ACC112 (cell line): ENCODE data around the gene PLK5.
"Not testable (repeated sequence)": the region's sequence is repeated elsewhere in the genome, so short reads cannot be mapped to it uniquely, and the experiment has no call there.

ENCODE experiments used
- H2AFZ ChIP-seq: fragments of 200-600 bp; sonication (generic); one replicate; pipeline ENCODE4 v1.6.0; 2017; ENCODE audit warnings: antibody characterized with exemption, low read length; ENCODE audit not compliant: unreplicated experiment
- H3K27ac ChIP-seq: fragments of 200-600 bp; sonication (generic); 2 replicates; pipeline ENCODE4 v1.5.1; 2014; ENCODE audit warnings: low read depth, mild to moderate bottlenecking, antibody characterized with exemption, low read length, moderate library complexity
- H3K27me3 ChIP-seq: fragments of 200-600 bp; sonication (generic); 2 replicates; pipeline ENCODE4 v1.6.1; 2014; ENCODE audit warnings: mild to moderate bottlenecking, antibody characterized with exemption, low read length, moderate library complexity, mixed read lengths; ENCODE audit not compliant: insufficient read depth
- H3K36me3 ChIP-seq: fragments of 200-600 bp; sonication (generic); 2 replicates; pipeline ENCODE4 v1.6.1; 2016; ENCODE audit warnings: mild to moderate bottlenecking, antibody characterized with exemption, low read length, moderate library complexity, mixed read lengths; ENCODE audit not compliant: insufficient read depth
- H3K4me1 ChIP-seq: fragments of 200-600 bp; sonication (generic); one replicate; pipeline ENCODE4 v1.6.1; 2016; ENCODE audit warnings: low read length, mixed read lengths; ENCODE audit not compliant: insufficient read depth, unreplicated experiment, control insufficient read depth
- H3K4me3 ChIP-seq: fragments of 200-600 bp; sonication (generic); 2 replicates; pipeline ENCODE4 v1.5.1; 2014; ENCODE audit warnings: mild to moderate bottlenecking, low read depth, low read length
- H3K79me2 ChIP-seq: fragments of 200-600 bp; sonication (generic); one replicate; pipeline ENCODE4 v1.6.0; 2016; ENCODE audit warnings: low read length; ENCODE audit not compliant: control insufficient read depth, unreplicated experiment, insufficient read depth

The PLK5 gene

DNA sequence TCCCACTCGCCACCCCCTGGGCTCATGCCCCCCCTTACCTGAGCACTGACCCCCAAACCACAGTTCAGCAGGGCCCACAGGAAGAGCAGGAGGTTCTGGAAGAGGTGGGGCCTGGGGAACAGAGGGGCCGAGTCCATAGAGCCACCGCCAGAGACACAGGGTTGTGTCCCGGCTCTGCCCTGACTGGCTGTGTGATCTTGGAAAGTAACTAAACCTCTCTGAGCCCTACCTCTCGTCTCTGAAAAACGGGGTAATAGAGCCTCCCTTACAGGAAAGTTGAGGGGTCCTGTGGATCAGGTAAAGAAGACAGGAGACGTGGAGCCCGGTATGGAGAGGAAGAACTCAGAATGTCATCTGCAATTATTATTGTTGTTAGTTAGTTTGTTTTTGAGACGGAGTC is 13.1 kb upstream of the PLK5 start:
- H3K27me3 ChIP-seq, result no peaks in the 10 kb centered on the region
- peaks cover 3% of the 10 kb centered on the region for H3K4me1 ChIP-seq
- no peak overlapping the region for H2AFZ ChIP-seq
- H3K4me3 ChIP-seq, result no peak overlapping the region
- no peaks in the 10 kb centered on the region for H3K36me3 ChIP-seq
- no peaks in the 10 kb centered on the region for H3K79me2 ChIP-seq
- H3K27ac ChIP-seq, result no peak overlapping the region

DNA sequence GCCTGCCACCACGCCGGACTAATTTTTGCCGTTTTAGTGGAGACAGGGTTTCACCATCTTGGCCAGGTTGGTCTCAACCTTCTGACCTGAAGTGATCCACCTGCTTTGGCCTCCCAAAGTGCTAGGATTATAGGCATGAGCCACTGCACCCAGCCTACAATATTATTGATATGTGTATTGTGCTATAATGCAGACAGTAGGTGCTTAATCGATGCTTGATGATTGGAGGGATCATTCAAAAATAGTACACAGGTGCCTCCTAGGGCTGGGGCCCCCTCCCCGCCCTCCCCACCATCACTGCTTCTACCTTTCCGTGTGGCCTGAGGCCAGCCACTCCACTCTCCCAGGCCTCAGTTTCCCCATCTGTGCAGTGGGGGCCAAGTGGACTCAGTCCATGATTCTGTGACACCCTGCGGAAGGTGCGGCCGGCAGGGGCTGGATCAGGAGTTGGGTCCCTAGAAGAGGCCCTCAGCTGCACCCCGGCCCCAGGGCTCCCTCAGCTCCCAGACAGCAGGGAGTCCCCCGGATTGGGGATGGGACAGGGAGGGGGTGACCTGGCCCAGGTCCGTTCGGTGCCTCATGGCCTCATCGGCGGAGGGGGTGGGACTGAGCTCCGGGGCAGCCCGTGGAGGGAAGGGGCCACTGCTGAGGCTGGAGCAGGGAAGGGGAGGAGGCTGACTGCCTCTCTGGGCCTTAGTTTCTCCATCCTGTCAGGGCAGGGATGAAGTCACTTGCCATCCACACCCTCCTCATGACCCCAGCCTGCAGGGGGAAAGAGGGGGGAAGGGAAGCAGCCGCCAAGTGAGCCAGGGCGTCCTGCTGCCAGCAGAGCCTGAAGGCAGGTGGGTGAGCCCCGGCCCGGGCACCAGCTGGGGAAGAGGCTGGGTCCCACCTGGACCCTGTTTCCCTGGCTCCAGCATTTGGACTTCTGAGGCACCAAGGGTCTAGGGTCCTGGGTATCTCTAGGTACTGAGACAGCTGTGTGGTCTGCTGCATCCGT is 12.3 kb upstream of the PLK5 start:
- H3K4me3 ChIP-seq, result no peak overlapping the region
- H3K27ac ChIP-seq, result no peak overlapping the region
- no peak overlapping the region for H2AFZ ChIP-seq
- H3K79me2 ChIP-seq, result no peaks in the 10 kb centered on the region
- H3K36me3 ChIP-seq, result no peaks in the 10 kb centered on the region
- peaks cover 3% of the 10 kb centered on the region for H3K4me1 ChIP-seq
- no peaks in the 10 kb centered on the region for H3K27me3 ChIP-seq

DNA sequence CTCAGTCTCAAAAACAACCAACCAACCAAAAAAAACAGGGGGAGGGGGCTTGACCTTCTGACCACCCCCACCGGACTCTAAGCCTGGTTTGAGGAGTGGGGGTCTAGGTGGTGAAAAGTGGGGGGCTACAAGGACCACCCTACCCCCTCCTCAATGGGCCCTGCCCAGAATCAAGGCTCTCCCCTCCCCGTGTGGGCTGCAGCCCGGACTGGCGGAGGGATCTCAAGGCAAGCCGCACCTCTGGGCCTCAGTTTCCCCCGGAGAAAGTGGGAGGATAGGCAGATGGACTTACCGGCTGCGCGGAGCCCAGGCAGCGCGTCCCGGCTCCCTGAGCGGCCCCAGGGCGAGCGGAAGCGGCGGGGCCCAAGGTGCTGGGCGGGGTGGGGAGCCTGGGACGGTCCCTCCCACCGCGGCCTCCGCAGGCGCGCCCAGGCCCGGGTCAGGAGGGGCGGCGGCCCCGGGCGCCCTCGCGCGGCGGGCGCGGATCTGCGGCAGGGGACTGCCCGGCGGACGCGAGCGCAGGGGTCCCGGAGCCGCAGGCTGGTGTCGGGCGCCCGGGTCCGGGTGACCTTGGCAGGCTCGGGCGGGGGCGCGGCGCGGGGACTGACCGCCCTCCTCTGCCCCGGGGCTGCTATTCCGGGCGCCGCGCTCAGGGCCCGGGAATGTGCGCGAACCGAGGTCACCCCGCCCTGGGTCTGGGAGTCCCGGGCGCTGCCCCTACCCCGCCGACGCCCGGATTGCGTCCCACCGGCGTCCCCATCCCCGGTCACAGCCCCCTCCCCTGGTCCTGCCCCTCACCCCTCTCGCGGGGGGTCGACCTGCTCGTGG is 11.0 kb upstream of the PLK5 start, which contains the start of gene ADAMTSL5:
Gene ADAMTSL5 (minus strand): TSS at position 349 of the 828 bp plus-strand sequence. CDS start 2,076 bp downstream, outside the sequence.
- H2AFZ ChIP-seq, result no peak within 1 kb of the TSS
- H3K79me2 ChIP-seq, result no peaks in the 10 kb centered on the region
- no peaks in the 10 kb centered on the region for H3K27me3 ChIP-seq
- H3K36me3 ChIP-seq, result no peaks in the 10 kb centered on the region
- peaks cover 3% of the 10 kb centered on the region for H3K4me1 ChIP-seq
- peak within 1 kb of the TSS; percentile 78 for H3K4me3 ChIP-seq
- H3K27ac ChIP-seq, result no peak within 1 kb of the TSS

DNA sequence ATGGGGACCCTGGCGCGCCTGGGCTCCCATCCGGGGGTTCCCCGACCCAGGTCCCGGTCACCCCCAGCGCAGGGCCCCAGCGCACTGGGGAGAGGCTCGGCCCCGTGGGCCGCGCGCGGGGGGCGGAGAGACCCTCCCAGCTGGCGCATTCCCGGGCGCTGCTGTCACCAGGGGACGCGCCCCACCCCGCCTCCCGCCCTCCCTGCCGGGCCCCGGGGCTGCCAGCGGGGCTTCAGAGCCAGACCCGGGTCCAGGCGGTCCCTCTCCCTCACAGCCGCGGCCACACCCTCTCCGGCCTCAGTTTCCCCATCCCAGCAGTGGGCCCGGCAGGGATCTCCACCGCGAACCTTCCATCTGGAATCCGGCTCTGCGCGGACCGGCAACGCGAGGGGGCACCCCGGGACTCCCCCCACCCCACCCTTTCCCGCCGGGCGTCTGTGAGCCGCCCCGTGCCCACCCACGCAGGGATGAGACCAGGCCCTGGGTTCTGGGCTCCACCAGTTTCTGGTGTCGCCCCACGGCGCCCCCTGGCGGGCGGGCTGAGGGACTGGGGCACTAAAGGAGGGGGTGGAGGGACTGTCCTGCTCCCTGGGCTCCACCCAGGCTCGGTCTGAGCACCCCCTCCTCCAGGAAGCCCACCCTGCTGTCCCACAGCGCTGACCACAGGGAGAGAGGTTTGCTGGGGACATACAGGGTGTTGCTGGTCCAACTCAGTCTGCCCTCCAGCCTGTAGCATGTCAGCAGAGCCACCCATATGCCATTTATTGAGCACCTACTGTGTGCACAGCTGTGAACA is 10.2 kb upstream of the PLK5 start:
- no peak overlapping the region for H3K27ac ChIP-seq
- H3K4me3 ChIP-seq, result peak overlapping the region; percentile 78
- H3K4me1 ChIP-seq, result peaks cover 3% of the 10 kb centered on the region
- no peaks in the 10 kb centered on the region for H3K36me3 ChIP-seq
- no peak overlapping the region for H2AFZ ChIP-seq
- H3K27me3 ChIP-seq, result no peaks in the 10 kb centered on the region
- no peaks in the 10 kb centered on the region for H3K79me2 ChIP-seq

DNA sequence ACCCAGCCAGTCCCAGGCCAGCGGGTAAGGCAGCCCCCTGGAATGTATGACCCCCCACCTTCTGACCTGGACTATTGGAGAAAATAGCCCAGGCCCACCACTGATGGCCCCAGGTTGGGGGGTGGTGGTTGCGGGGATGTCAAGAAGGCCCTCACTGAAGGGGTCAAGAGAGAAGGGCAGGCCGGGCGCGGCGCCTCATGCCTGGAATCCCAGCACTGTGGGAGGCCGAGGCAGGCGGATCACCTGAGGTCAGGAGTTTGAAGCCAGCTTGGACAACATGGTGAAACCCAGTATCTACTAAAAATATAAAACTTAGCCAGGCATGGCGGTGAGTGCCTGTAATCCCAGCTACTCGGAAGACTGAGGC is 9.6 kb upstream of the PLK5 start:
- no peak overlapping the region for H2AFZ ChIP-seq
- no peaks in the 10 kb centered on the region for H3K36me3 ChIP-seq
- H3K79me2 ChIP-seq, result no peaks in the 10 kb centered on the region
- H3K4me3 ChIP-seq, result no peak overlapping the region
- H3K27me3 ChIP-seq, result no peaks in the 10 kb centered on the region
- H3K27ac ChIP-seq, result no peak overlapping the region
- peaks cover 3% of the 10 kb centered on the region for H3K4me1 ChIP-seq

DNA sequence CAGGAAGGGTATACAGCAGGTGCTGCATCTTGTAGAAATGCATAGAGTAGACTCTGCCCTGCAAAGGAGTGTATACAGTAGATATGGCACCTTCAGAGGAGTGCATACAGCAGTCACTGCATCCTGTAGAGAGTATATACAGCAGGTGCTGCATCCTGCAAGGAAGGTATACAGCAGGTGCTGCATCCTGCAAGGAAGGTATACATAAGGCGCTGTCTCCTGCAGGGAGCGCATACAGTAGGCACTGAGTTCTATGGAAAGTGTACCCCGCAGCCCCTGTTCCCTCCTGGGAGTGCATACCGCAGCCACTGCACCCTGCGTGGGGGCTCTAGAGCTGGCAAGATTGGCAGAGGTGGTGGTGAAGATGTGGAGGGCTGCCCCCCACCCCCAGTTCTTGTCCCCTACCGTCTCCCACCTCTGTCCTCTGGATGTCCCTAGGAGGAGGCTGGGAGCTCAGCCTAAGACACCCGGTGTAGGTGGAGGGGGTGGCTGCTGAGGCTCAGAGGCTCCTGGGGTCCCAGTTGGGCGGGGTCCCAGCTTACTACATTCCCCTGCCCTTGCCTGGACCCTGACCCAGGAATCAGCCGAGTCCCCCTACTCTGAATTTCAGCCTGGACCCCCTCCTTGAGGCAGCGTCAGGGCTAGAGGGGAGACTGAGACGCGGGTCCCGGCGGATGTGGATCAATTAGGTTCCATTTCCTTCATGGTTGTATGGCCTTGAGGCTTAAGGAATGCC is 8.7 kb upstream of the PLK5 start:
- no peaks in the 10 kb centered on the region for H3K27me3 ChIP-seq
- H3K36me3 ChIP-seq, result no peaks in the 10 kb centered on the region
- no peak overlapping the region for H3K27ac ChIP-seq
- no peak overlapping the region for H3K4me3 ChIP-seq
- H3K79me2 ChIP-seq, result no peaks in the 10 kb centered on the region
- peaks cover 3% of the 10 kb centered on the region for H3K4me1 ChIP-seq
- H2AFZ ChIP-seq, result no peak overlapping the region

DNA sequence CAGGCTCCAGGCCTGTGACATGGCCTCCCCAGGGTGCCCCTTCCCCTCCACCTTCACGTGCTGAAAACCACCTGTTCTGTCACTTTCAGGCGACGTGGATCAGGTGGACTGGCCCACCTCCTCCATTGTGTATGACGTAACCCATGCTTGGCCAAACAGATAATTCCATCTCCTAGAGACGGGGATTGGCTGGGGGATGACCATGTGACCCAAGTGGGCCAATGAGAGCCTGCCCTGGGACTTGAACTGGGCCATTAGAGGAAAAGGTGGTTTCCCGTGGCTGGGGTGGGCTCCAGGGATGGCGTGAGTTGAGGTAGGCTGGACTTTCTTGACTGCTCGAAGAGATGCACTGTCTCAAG is 7.5 kb upstream of the PLK5 start:
- Histone ChIP-seq H3K36me3 (no peaks in the 10 kb centered on the region), H3K27me3 (no peaks in the 10 kb centered on the region), H3K4me1 (peaks cover 3% of the 10 kb centered on the region), H2AFZ (no peak overlapping the region), H3K27ac (no peak overlapping the region), H3K79me2 (no peaks in the 10 kb centered on the region), H3K4me3 (no peak overlapping the region)

DNA sequence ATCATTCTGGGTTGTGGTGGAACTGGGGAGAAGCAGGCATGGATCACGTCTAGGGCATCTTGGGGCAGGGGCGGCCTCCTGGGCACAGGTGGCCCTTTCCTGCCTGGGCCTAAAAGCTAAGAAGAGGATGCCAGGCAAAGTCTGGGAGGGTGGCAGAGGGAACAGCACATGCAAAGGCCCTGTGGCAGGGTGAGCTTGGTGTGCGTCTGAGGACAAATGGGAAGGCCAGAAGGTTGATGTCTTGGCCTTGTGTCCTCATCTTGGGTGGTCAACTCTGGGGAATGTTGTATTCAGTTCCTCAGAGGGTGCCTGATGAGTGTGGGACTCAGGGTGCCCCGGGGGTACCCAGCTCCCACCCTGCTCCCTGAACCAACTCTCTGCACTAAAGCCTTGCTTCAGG is 5.4 kb upstream of the PLK5 start:
- H3K4me1 ChIP-seq, result no peaks in the 10 kb centered on the region
- H3K27ac ChIP-seq, result no peak overlapping the region
- no peak overlapping the region for H2AFZ ChIP-seq
- H3K36me3 ChIP-seq, result no peaks in the 10 kb centered on the region
- H3K79me2 ChIP-seq, result no peaks in the 10 kb centered on the region
- no peak overlapping the region for H3K4me3 ChIP-seq
- peaks cover 5% of the 10 kb centered on the region for H3K27me3 ChIP-seq

DNA sequence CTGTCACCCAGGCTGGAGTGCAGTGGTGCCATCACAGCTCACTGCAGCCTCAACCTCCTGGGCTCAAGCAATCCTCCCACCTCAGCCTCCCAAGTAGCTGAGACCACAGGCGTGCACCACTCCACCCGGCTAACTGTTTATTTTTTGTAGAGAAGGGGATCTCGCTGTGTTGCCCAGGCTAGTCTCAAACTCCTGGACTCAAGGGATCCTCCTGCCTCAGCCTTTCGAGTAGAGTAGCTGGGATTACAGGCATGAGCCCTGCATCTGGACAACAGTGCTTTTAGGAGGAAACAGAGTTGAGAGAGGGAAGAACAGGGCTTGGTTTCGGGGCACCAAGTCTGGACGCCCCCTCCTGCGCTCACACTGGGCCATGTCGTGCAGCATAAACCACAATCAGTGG is 4.1 kb upstream of the PLK5 start:
- H3K4me1 ChIP-seq, H3K79me2 ChIP-seq, H3K36me3 ChIP-seq, H3K4me3 ChIP-seq, H2AFZ ChIP-seq, H3K27ac ChIP-seq: not testable (repeated sequence)
- peaks cover 13% of the 10 kb centered on the region for H3K27me3 ChIP-seq
